WTC11 (cell line): ENCODE measurements around the gene ZER1. TPM values are rescaled to one million over a fixed set of nuclear protein-coding genes. Genes with fewer than 3 reads are reported as not detected.

Source experiments
- CBFB ChIP-seq: sonication (generic); formaldehyde crosslinking; IDR thresholded peaks from 2 replicates; pipeline ENCODE4 v1.8.1; 2022; ENCODE audit warnings: mild to moderate bottlenecking, low read depth, missing genetic modification reagents
- CREM ChIP-seq: sonication (generic); formaldehyde crosslinking; IDR thresholded peaks from 2 replicates; pipeline ENCODE4 v1.8.1; 2022; ENCODE audit warnings: mild to moderate bottlenecking, missing genetic modification reagents, moderate library complexity
- EMX1 ChIP-seq: fragments of 250-450 bp; sonication (Bioruptor Pico); IDR thresholded peaks from 2 replicates; pipeline ENCODE4 v1.8.0; 2021; ENCODE audit warnings: mild to moderate bottlenecking
- ESRRA ChIP-seq: sonication (generic); formaldehyde crosslinking; IDR thresholded peaks from 2 replicates; pipeline ENCODE4 v1.8.1; 2022; ENCODE audit warnings: mild to moderate bottlenecking, missing genetic modification reagents, borderline replicate concordance
- HMGA2 ChIP-seq: fragments of 250-450 bp; sonication (Bioruptor Pico); IDR thresholded peaks from 2 replicates; pipeline ENCODE4 v1.4.0; 2021; ENCODE audit warnings: mild to moderate bottlenecking, moderate library complexity
- JUN ChIP-seq: sonication (generic); formaldehyde crosslinking; IDR thresholded peaks from 2 replicates; pipeline ENCODE4 v1.8.0; 2023; ENCODE audit warnings: mild to moderate bottlenecking, missing genetic modification reagents
- TEAD4 ChIP-seq: sonication (generic); formaldehyde crosslinking; IDR thresholded peaks from 2 replicates; pipeline ENCODE4 v1.8.0; 2022; ENCODE audit warnings: mild to moderate bottlenecking, missing genetic modification reagents
- ZNF219 ChIP-seq: sonication (generic); formaldehyde crosslinking; IDR thresholded peaks from 2 replicates; pipeline ENCODE4 v1.8.0; 2023; ENCODE audit warnings: missing genetic modification reagents, mild to moderate bottlenecking, borderline replicate concordance
- ZNF423 ChIP-seq: fragments of 250-450 bp; sonication (Bioruptor Pico); IDR thresholded peaks from 2 replicates; pipeline ENCODE4 v2.1.2; 2022; ENCODE audit warnings: mild to moderate bottlenecking, moderate library complexity
- total RNA-seq: library from RNA; stranded (reverse); gene quantifications from 3 replicates; pipeline ENCODE4 v1.2.3, GENCODE V29; 2021
- TF ChIP-seq, protein P1 (sequence below): fragments of 200-600 bp; IDR thresholded peaks from 2 replicates; pipeline ENCODE4 v1.8.0; 2022; ENCODE audit warnings: antibody characterized with exemption
- TF ChIP-seq, protein P2 (sequence below): sonication (generic); formaldehyde crosslinking; IDR thresholded peaks from 2 replicates; pipeline ENCODE4 v1.8.0; 2022; ENCODE audit warnings: mild to moderate bottlenecking, missing genetic modification reagents
- TF ChIP-seq, protein P3 (sequence below): sonication (generic); formaldehyde crosslinking; IDR thresholded peaks from 2 replicates; pipeline ENCODE4 v1.8.1; 2022; ENCODE audit warnings: mild to moderate bottlenecking, moderate library complexity, missing genetic modification reagents
- TF ChIP-seq, protein P4 (sequence below): sonication (generic); formaldehyde crosslinking; IDR thresholded peaks from 2 replicates; pipeline ENCODE4 v1.8.1; 2023; ENCODE audit warnings: mild to moderate bottlenecking, missing genetic modification reagents, borderline replicate concordance
- TF ChIP-seq, protein P5 (sequence below): fragments of 250-450 bp; sonication (Bioruptor Pico); IDR thresholded peaks from 2 replicates; pipeline ENCODE4 v1.8.0; 2021; ENCODE audit warnings: mild to moderate bottlenecking
- TF ChIP-seq, protein P6 (sequence below): sonication (generic); formaldehyde crosslinking; IDR thresholded peaks from 2 replicates; pipeline ENCODE4 v1.8.1; 2023; ENCODE audit warnings: mild to moderate bottlenecking, missing genetic modification reagents

The ZER1 gene
- total RNA-seq, 1 experiment from 2014 or later: 23.8 TPM

DNA sequence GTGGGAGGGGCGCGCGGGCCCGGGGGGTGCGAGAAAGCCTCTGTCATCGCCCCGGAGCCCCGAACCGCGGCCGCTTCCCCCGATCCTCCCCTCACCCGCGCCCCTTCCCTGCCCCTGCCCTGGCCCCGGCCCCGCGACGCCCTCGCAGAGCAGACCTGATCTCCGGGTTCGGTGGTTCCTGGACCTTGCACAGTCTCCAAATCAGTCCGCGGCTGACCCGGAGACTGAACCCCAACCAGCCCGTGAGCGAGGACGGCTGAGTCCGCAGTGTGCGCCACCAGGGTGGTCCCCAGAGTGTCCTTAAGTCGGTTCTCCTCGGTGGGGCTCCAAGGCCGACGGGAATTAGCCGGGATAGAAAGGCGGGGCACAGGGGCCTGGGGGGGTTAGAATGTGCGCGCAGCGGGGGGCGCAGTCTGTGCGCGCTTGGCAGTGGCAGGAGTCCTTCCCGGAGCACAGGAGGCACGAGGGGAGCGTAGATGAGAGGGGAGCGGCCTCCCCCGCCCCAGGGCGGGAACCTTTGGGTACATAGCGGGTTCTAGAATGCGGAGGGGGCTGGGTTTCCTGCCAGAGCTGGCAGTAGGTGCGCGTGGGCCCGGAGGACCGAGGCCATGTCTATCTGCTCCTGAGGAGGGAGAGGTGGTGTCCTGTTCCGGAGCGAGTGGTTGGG lies 68.6 kb downstream of the ZER1 start (continued):
- TF ChIP-seq HMGA2 (CRISPR knock-in tag): no peak
- TF ChIP-seq EMX1 (CRISPR knock-in tag): no peak
- TF ChIP-seq, protein P1, sequence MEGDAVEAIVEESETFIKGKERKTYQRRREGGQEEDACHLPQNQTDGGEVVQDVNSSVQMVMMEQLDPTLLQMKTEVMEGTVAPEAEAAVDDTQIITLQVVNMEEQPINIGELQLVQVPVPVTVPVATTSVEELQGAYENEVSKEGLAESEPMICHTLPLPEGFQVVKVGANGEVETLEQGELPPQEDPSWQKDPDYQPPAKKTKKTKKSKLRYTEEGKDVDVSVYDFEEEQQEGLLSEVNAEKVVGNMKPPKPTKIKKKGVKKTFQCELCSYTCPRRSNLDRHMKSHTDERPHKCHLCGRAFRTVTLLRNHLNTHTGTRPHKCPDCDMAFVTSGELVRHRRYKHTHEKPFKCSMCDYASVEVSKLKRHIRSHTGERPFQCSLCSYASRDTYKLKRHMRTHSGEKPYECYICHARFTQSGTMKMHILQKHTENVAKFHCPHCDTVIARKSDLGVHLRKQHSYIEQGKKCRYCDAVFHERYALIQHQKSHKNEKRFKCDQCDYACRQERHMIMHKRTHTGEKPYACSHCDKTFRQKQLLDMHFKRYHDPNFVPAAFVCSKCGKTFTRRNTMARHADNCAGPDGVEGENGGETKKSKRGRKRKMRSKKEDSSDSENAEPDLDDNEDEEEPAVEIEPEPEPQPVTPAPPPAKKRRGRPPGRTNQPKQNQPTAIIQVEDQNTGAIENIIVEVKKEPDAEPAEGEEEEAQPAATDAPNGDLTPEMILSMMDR: no peak
- TF ChIP-seq, protein P2, sequence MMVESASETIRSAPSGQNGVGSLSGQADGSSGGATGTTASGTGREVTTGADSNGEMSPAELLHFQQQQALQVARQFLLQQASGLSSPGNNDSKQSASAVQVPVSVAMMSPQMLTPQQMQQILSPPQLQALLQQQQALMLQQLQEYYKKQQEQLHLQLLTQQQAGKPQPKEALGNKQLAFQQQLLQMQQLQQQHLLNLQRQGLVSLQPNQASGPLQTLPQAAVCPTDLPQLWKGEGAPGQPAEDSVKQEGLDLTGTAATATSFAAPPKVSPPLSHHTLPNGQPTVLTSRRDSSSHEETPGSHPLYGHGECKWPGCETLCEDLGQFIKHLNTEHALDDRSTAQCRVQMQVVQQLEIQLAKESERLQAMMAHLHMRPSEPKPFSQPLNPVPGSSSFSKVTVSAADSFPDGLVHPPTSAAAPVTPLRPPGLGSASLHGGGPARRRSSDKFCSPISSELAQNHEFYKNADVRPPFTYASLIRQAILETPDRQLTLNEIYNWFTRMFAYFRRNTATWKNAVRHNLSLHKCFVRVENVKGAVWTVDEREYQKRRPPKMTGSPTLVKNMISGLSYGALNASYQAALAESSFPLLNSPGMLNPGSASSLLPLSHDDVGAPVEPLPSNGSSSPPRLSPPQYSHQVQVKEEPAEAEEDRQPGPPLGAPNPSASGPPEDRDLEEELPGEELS: no peak
- TF ChIP-seq ZNF423 (CRISPR knock-in tag): no peak
- TF ChIP-seq JUN (CRISPR knock-in tag): no peak
- TF ChIP-seq ZNF219 (CRISPR knock-in tag): no peak
- no peak for TF ChIP-seq CREM (CRISPR knock-in tag)
- TF ChIP-seq, protein P3, sequence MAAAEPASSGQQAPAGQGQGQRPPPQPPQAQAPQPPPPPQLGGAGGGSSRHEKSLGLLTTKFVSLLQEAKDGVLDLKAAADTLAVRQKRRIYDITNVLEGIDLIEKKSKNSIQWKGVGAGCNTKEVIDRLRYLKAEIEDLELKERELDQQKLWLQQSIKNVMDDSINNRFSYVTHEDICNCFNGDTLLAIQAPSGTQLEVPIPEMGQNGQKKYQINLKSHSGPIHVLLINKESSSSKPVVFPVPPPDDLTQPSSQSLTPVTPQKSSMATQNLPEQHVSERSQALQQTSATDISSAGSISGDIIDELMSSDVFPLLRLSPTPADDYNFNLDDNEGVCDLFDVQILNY (CRISPR knock-in tag): no peak
- TF ChIP-seq, protein P4, sequence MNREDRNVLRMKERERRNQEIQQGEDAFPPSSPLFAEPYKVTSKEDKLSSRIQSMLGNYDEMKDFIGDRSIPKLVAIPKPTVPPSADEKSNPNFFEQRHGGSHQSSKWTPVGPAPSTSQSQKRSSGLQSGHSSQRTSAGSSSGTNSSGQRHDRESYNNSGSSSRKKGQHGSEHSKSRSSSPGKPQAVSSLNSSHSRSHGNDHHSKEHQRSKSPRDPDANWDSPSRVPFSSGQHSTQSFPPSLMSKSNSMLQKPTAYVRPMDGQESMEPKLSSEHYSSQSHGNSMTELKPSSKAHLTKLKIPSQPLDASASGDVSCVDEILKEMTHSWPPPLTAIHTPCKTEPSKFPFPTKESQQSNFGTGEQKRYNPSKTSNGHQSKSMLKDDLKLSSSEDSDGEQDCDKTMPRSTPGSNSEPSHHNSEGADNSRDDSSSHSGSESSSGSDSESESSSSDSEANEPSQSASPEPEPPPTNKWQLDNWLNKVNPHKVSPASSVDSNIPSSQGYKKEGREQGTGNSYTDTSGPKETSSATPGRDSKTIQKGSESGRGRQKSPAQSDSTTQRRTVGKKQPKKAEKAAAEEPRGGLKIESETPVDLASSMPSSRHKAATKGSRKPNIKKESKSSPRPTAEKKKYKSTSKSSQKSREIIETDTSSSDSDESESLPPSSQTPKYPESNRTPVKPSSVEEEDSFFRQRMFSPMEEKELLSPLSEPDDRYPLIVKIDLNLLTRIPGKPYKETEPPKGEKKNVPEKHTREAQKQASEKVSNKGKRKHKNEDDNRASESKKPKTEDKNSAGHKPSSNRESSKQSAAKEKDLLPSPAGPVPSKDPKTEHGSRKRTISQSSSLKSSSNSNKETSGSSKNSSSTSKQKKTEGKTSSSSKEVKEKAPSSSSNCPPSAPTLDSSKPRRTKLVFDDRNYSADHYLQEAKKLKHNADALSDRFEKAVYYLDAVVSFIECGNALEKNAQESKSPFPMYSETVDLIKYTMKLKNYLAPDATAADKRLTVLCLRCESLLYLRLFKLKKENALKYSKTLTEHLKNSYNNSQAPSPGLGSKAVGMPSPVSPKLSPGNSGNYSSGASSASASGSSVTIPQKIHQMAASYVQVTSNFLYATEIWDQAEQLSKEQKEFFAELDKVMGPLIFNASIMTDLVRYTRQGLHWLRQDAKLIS (CRISPR knock-in tag): no peak
- no peak for TF ChIP-seq ESRRA (CRISPR knock-in tag)
- TF ChIP-seq CBFB: no peak
- TF ChIP-seq, protein P5, sequence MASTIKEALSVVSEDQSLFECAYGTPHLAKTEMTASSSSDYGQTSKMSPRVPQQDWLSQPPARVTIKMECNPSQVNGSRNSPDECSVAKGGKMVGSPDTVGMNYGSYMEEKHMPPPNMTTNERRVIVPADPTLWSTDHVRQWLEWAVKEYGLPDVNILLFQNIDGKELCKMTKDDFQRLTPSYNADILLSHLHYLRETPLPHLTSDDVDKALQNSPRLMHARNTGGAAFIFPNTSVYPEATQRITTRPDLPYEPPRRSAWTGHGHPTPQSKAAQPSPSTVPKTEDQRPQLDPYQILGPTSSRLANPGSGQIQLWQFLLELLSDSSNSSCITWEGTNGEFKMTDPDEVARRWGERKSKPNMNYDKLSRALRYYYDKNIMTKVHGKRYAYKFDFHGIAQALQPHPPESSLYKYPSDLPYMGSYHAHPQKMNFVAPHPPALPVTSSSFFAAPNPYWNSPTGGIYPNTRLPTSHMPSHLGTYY (CRISPR knock-in tag): no peak
- TF ChIP-seq TEAD4 (CRISPR knock-in tag): no peak
- TF ChIP-seq, protein P6, sequence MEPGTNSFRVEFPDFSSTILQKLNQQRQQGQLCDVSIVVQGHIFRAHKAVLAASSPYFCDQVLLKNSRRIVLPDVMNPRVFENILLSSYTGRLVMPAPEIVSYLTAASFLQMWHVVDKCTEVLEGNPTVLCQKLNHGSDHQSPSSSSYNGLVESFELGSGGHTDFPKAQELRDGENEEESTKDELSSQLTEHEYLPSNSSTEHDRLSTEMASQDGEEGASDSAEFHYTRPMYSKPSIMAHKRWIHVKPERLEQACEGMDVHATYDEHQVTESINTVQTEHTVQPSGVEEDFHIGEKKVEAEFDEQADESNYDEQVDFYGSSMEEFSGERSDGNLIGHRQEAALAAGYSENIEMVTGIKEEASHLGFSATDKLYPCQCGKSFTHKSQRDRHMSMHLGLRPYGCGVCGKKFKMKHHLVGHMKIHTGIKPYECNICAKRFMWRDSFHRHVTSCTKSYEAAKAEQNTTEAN: peak; percentile 56; the same call in 1 of the 2 replicates
